HCT116 (cell line): ENCODE data around the gene CCDC177. TPM values are rescaled to one million over a fixed set of nuclear protein-coding genes. Genes with fewer than 3 reads are reported as not detected.

Experiments used
- ATAC-seq: fragments of 200-7000 bp; cut with Tn5 transposase; 2 replicates; pipeline ENCODE4 v1.9.1; 2020; ENCODE audit warnings: mild to moderate bottlenecking, moderate library complexity
- Bru-seq: library from RNA; stranded (reverse); fragments of 400-500 nt; gene quantifications from one replicate; lab custom pipeline; 2021; lab: Mats Ljungman, UMichigan
- BruChase-seq, 2 experiments: library from RNA; stranded (reverse); fragments of 400-500 nt; gene quantifications; one replicate each; lab custom pipeline; 2021; lab: Mats Ljungman, UMichigan
- BruUV-seq: library from RNA; stranded (reverse); fragments of 400-500 nt; replicated peaks from 2 replicates; lab custom pipeline; 2021; lab: Mats Ljungman, UMichigan
- CTCF ChIA-PET: fragments of 300-600 bp; sonication (Branson Sonifier 250); formaldehyde crosslinking; loops from one replicate; lab custom pipeline; 2021; ENCODE audit warnings: antibody characterized with exemption; lab: Charles Lee
- POLR2A ChIA-PET: fragments of 300-600, 350-600 bp; sonication (Branson Sonifier 250); formaldehyde crosslinking; loops from one replicate; lab custom pipeline; 2021; ENCODE audit warnings: antibody characterized with exemption; lab: Charles Lee
- RAD21 ChIA-PET, 2 experiments: fragments of 300-600 bp; sonication (Branson Sonifier 250); formaldehyde crosslinking; loops; one replicate each; lab custom pipeline; 2023; ENCODE audit warnings: low total read pairs in 2 of 2; ENCODE audit not compliant: uncharacterized antibody in 2 of 2, unreplicated experiment in 2 of 2, low non-redundant PET in 1 of 2; lab: Charles Lee
- DNase-seq: peaks from one replicate; pipeline ENCODE4 v3.0.0-alpha.2; 2010; ENCODE audit warnings: low read depth, low spot score
- H2AFZ ChIP-seq: fragments of 200-600 bp; shearing (Covaris generic), sonication (generic); 2 replicates; pipeline ENCODE4 v1.6.1; 2017; ENCODE audit warnings: low read depth, mixed run types, mixed read lengths, antibody characterized with exemption, low read length; ENCODE audit not compliant: poor library complexity, severe bottlenecking
- H3K27ac ChIP-seq: 2 replicates; pipeline ENCODE4 v1.5.1; 2012; ENCODE audit warnings: low read depth, low read length
- H3K27me3 ChIP-seq: fragments of 200-600 bp; sonication (generic); 2 replicates; pipeline ENCODE4 v1.6.1; 2016; ENCODE audit warnings: mixed run types, low read length, mixed read lengths; ENCODE audit not compliant: insufficient read depth
- H3K36me3 ChIP-seq, 2 experiments: fragments of 200-500 bp in 1 of 2; fragments of 200-600 bp in 1 of 2; sonication (Bioruptor generic) in 1 of 2; sonication (generic) in 1 of 2; 2 replicates each; pipeline versions ENCODE4 v1.5.1 to v1.6.1; 2014 to 2016; ENCODE audit warnings: low read length in 2 of 2, inconsistent platforms in 1 of 2, mixed read lengths in 1 of 2, mixed run types in 1 of 2; ENCODE audit not compliant: insufficient read depth in 2 of 2, control insufficient read depth in 1 of 2
- H3K4me1 ChIP-seq, 2 experiments: fragments of 200-600 bp in 1 of 2; sonication (generic) in 1 of 2; 2 replicates each; pipeline versions ENCODE4 v1.5.1 to v1.6.1; 2012 to 2017; ENCODE audit warnings: low read length in 2 of 2, inconsistent platforms in 1 of 2, mild to moderate bottlenecking in 1 of 2, mixed read lengths in 1 of 2, mixed run types in 1 of 2, moderate library complexity in 1 of 2; ENCODE audit not compliant: insufficient read depth in 2 of 2, control insufficient read depth in 1 of 2
- H3K4me2 ChIP-seq: fragments of 200-600 bp; sonication (generic); 2 replicates; pipeline ENCODE4 v1.6.1; 2017; ENCODE audit warnings: mixed run types, low read length, mixed read lengths
- H3K4me3 ChIP-seq, 2 experiments: fragments of 200-600 bp in 1 of 2; sonication (generic) in 1 of 2; replicated peaks in 1 of 2; 2 replicates each; pipeline ENCODE4 v1.5.1; 2011 to 2016; ENCODE audit warnings: low read length in 2 of 2, control low read depth in 1 of 2, low read depth in 1 of 2, mild to moderate bottlenecking in 1 of 2, mixed read lengths in 1 of 2, mixed run types in 1 of 2
- H3K79me2 ChIP-seq: fragments of 200-600 bp; sonication (generic); 2 replicates; pipeline ENCODE4 v1.6.1; 2017; ENCODE audit warnings: mild to moderate bottlenecking, mixed run types, low read length, moderate library complexity, mixed read lengths; ENCODE audit not compliant: insufficient read depth
- H3K9ac ChIP-seq: fragments of 200-600 bp; sonication (generic); 2 replicates; pipeline ENCODE4 v1.6.1; 2016; ENCODE audit warnings: low read length, mixed read lengths
- H3K9me2 ChIP-seq: fragments of 200-600 bp; sonication (generic), shearing (Covaris generic); 2 replicates; pipeline ENCODE4 v1.6.1; 2017; ENCODE audit warnings: mixed run types, mild to moderate bottlenecking, moderate library complexity; ENCODE audit not compliant: insufficient read depth
- H3K9me3 ChIP-seq, 2 experiments: fragments of 200-500 bp in 1 of 2; fragments of 200-600 bp in 1 of 2; sonication (Bioruptor generic) in 1 of 2; sonication (generic) in 1 of 2; 2 replicates each; pipeline ENCODE4 v1.6.1; 2014 to 2017; ENCODE audit warnings: low read length in 2 of 2, mixed read lengths in 2 of 2, inconsistent platforms in 1 of 2, low read depth in 1 of 2, mild to moderate bottlenecking in 1 of 2, mixed run types in 1 of 2, moderate library complexity in 1 of 2; ENCODE audit not compliant: control insufficient read depth in 1 of 2, insufficient read depth in 1 of 2
- H4K20me1 ChIP-seq: fragments of 200-600 bp; sonication (generic), shearing (Covaris generic); 2 replicates; pipeline ENCODE4 v1.6.1; 2017; ENCODE audit warnings: mixed run types, mild to moderate bottlenecking, moderate library complexity; ENCODE audit not compliant: insufficient read depth
- ELF1 ChIP-seq: IDR thresholded peaks from 2 replicates; pipeline ENCODE4 v1.6.1; 2012; ENCODE audit warnings: low read depth, borderline replicate concordance
- RAD21 ChIP-seq: IDR thresholded peaks from 2 replicates; pipeline ENCODE4 v1.6.1; 2012; ENCODE audit warnings: low read depth, mild to moderate bottlenecking
- REST ChIP-seq: IDR thresholded peaks from 2 replicates; pipeline ENCODE4 v1.6.1; 2012; ENCODE audit warnings: low read depth
- SP1 ChIP-seq: IDR thresholded peaks from 2 replicates; pipeline ENCODE4 v1.6.1; 2012; ENCODE audit warnings: low read depth
- TCF7L2 ChIP-seq: IDR thresholded peaks from 2 replicates; pipeline ENCODE4 v1.7.0; 2011; ENCODE audit warnings: borderline replicate concordance, inconsistent platforms; ENCODE audit not compliant: insufficient read depth, insufficient read length; ENCODE audit errors: extremely low read depth
- intact Hi-C: fragments of 100-400 bp; cut with micrococcal nuclease; formaldehyde crosslinking; loops from 2 replicates; pipeline ENCODE4 v1.10.0; 2022
- long read RNA-seq: library from polyadenylated mRNA; unstranded; transcript quantifications from one replicate; pipeline ENCODE4 v2.0.0, GENCODE V29; 2021; ENCODE audit not compliant: unreplicated experiment
- polyA plus RNA-seq: library from polyadenylated mRNA; unstranded; fragments of >200 nt; gene quantifications from 2 replicates; pipeline ENCODE4 v1.2.1, GENCODE V29; 2012; ENCODE audit warnings: missing spikeins
- total RNA-seq: library from RNA; stranded (reverse); gene quantifications from one replicate; pipeline ENCODE4 v1.2.1, GENCODE V29; 2021; ENCODE audit not compliant: unreplicated experiment
- TF ChIP-seq, protein P1 (sequence below), 3 experiments: fragments of 200-600 bp in 1 of 3; sonication (generic) in 1 of 3; IDR thresholded peaks in 2 of 3; conservative IDR thresholded peaks in 1 of 3; 2 replicates each; pipeline ENCODE4 v1.5.1; 2012 to 2017; ENCODE audit warnings: low read depth in 2 of 3, low read length in 2 of 3, antibody characterized with exemption in 1 of 3, borderline replicate concordance in 1 of 3, control low read depth in 1 of 3, mild to moderate bottlenecking in 1 of 3, mixed read lengths in 1 of 3, mixed run types in 1 of 3, moderate library complexity in 1 of 3; ENCODE audit not compliant: insufficient read depth in 1 of 3
- TF ChIP-seq, protein P2 (sequence below): IDR thresholded peaks from 2 replicates; pipeline ENCODE4 v1.6.1; 2012

CCDC177 gene
- not detected for total RNA-seq
- not detected in 2 replicates for polyA plus RNA-seq
- not detected for Bru-seq, nascent RNA
- not detected for BruChase-seq, experiment 1, labeled RNA remaining after a 6-hour chase
- BruChase-seq, experiment 2, labeled RNA remaining after a 2-hour chase, result percentile 11 among the genes with signal in this experiment
- long read RNA-seq, result 0 reads

DNA sequence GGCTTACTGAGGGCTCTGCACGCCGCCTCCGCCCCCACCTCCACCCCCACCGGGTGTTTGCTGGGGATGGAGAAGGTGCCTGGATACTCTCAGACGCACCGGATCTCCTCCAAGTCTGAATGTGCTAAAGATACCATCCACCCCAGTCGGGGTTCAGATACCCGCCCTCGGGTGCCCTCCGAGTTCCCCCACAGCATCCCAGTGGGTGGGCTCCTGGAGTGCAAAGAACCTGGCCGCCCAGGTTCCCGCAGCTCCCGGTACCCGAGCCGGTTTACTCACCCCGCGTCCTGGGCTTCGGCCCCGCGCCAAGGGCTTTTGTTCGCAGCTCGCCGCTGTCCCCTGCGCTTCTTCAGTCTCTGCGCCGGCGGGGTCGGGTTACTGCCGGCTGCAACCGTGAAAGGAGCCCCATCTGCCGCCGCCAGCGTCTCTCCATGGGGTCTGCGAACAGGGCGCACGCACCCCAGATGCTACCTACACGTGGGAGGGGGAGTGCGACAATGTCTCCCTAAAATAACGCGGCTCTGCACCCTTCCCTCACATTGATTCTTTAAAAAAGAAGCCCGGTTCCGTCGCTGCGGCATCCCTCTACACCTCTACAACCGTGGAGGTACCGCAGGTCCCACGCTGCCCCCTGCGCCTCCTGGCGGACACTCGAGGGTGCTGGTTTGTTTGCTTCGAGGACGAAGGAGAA lies at the start of gene CCDC177:
CCDC177 (minus strand) TSS at position 609 of the 691 bp plus-strand sequence. CDS start 1,249 bp downstream, outside the sequence.
- intact Hi-C loops, result loop anchor here (1.0 to 2.0 kb wide), 2 partner anchors 39 to 332 kb away; no protein-coding TSS in a partner anchor
- Histone ChIP-seq H3K27me3 (no peaks in the 10 kb centered on the region), H3K36me3 (no peaks in the 10 kb centered on the region), H3K4me3 (peak within 1 kb of the TSS; percentile 19 to 44), H3K79me2 (no peaks in the 10 kb centered on the region), H2AFZ (peak within 1 kb of the TSS; percentile 85), H3K4me1 (peaks cover 0 to 4% of the 10 kb centered on the region in 2 experiments; a peak in 1 of 4 replicates), H3K9me2 (no peaks in the 10 kb centered on the region), H3K9me3 (no peaks in the 10 kb centered on the region), H3K27ac (no peak within 1 kb of the TSS), H4K20me1 (no peaks in the 10 kb centered on the region), H3K4me2 (peak within 1 kb of the TSS; percentile 70), H3K9ac (no peak within 1 kb of the TSS)
- BruUV-seq, result no TSS peak
- ChIA-PET RAD21 (interaction anchor here in 1 of 2 experiments (1.3 kb wide), 1 partner anchor 39 kb away, joined by 5 read pairs; no protein-coding TSS in a partner anchor), POLR2A (no interaction called here), CTCF (interaction anchor here (1.0 to 3.5 kb wide), 10 partner anchors 9 to 712 kb away, joined by 3 to 27 read pairs (median 5); partner anchors contain the start of gene SRSF5)
- ATAC-seq, result peak; percentile 91
- TF ChIP-seq, protein P1, sequence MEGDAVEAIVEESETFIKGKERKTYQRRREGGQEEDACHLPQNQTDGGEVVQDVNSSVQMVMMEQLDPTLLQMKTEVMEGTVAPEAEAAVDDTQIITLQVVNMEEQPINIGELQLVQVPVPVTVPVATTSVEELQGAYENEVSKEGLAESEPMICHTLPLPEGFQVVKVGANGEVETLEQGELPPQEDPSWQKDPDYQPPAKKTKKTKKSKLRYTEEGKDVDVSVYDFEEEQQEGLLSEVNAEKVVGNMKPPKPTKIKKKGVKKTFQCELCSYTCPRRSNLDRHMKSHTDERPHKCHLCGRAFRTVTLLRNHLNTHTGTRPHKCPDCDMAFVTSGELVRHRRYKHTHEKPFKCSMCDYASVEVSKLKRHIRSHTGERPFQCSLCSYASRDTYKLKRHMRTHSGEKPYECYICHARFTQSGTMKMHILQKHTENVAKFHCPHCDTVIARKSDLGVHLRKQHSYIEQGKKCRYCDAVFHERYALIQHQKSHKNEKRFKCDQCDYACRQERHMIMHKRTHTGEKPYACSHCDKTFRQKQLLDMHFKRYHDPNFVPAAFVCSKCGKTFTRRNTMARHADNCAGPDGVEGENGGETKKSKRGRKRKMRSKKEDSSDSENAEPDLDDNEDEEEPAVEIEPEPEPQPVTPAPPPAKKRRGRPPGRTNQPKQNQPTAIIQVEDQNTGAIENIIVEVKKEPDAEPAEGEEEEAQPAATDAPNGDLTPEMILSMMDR (IDR thresholded peaks at IDR 0.05 in 2 of 3, conservative IDR thresholded peaks at IDR 0.05 in 1 of 3; ENCODE audit: borderline replicate concordance in 1 of 3, insufficient read depth in 1 of 3, low read depth in 2 of 3, low read length in 2 of 3), result peak; percentile 77 to 97 (median 85)
- TF ChIP-seq RAD21, result peak; percentile 74
- TF ChIP-seq, protein P2, sequence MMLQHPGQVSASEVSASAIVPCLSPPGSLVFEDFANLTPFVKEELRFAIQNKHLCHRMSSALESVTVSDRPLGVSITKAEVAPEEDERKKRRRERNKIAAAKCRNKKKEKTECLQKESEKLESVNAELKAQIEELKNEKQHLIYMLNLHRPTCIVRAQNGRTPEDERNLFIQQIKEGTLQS, result no peak
- DNase-seq, result peak; percentile 21

GRCh38 chr14:69624136-69624535 lies 49.5 kb upstream of the CCDC177 start:
- Histone ChIP-seq H3K4me3 (no peak overlapping the region), H3K9me3 (no peaks in the 10 kb centered on the region), H3K4me2 (no peak overlapping the region), H3K79me2 (no peaks in the 10 kb centered on the region), H3K36me3 (no peaks in the 10 kb centered on the region), H3K9me2 (no peaks in the 10 kb centered on the region), H3K4me1 (no peaks in the 10 kb centered on the region), H2AFZ (no peak overlapping the region), H3K27me3 (no peaks in the 10 kb centered on the region), H3K9ac (no peak overlapping the region), H3K27ac (no peak overlapping the region), H4K20me1 (no peaks in the 10 kb centered on the region)
- ChIA-PET RAD21 (no interaction called here), CTCF (no interaction called here), POLR2A (no interaction called here)
- intact Hi-C loops, result no loop called here
- DNase-seq (no peak), ATAC-seq (no peak)
- no TSS peak for BruUV-seq
- TF ChIP-seq, protein P1 (IDR thresholded peaks at IDR 0.05 in 2 of 3, conservative IDR thresholded peaks at IDR 0.05 in 1 of 3; ENCODE audit: borderline replicate concordance in 1 of 3, insufficient read depth in 1 of 3, low read depth in 2 of 3, low read length in 2 of 3), result no peak
- no peak for TF ChIP-seq ELF1
- TF ChIP-seq TCF7L2, result no peak
- TF ChIP-seq SP1, result no peak
- TF ChIP-seq REST, result no peak
